Measurements from ENCODE around the gene SLC33A1.
"Not testable (repeated sequence)": the region's sequence is repeated elsewhere in the genome, so short reads cannot be mapped to it uniquely, and the experiment has no call there.

SLC33A1 gene

DNA sequence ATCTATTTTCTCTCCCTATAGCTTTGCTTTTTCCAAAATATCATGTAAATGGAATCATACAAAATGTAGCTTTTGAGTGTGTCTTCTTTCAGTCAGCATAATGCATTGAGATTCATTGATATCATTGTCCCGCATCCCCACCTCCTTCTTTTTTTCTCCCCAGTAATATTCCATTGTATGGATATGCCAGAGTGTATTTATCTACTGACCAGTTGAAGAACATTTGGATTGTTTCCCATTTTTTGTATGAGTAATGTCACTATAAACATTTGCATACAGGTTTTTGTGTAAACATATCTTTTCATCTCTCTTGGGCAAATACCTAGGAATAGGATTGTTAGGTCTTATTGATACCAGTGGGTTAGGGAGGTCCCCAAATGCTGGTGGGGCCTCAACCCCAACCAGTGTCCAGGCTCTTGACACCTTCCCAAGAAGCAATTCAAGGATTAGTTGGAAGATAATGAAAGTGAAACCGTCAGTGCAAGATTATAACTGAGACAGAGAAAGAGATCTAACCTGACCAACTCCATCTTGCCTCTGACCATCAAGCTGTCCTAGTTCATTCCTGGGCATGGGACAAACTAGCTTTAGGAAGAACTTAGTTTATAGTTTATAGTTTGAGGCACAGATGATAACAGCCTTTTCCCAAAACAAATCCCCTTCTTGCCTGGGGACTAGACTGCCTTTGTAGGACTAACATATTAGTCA is 7.4 kb upstream of the SLC33A1 start:
- no peak for DNase-seq

DNA sequence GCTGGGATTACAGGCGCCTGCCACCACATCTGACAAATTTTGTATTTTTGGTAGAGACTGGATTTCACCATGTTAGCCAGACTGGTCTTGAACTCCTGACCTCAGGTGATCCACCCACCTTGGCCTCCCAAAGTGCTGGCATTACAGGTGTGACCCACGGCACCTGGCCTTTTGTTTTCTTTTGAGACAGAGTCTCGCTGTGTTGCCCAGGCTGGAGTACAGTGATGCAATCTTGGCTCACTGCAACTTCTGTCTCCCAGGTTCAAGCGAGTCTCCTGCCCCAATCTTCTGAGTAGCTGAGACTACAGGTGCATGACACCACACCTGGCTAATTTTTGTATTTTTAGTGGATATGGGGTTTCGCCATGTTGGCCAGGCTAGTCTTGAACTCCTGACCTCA is 6.2 kb upstream of the SLC33A1 start:
- DNase-seq = not testable (repeated sequence)

DNA sequence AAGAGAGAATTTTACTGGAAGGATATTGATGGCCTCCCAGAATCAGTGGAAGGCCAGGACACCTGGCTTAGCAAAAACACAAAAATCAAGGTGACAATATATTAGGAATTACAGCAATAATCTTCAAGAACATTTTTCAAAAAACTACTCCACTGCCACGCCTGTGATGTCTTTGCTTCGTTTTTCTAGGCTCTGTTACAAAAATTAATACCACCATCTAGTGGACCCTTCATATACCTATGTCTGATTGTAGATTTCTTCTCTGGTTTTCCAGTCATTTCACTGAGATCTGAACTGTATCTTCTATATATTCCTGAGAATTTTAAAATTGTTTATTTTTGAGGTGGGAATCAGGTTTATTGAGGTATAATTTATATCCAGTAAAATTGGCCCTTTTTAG is 5.6 kb upstream of the SLC33A1 start:
- DNase-seq = no peak

DNA sequence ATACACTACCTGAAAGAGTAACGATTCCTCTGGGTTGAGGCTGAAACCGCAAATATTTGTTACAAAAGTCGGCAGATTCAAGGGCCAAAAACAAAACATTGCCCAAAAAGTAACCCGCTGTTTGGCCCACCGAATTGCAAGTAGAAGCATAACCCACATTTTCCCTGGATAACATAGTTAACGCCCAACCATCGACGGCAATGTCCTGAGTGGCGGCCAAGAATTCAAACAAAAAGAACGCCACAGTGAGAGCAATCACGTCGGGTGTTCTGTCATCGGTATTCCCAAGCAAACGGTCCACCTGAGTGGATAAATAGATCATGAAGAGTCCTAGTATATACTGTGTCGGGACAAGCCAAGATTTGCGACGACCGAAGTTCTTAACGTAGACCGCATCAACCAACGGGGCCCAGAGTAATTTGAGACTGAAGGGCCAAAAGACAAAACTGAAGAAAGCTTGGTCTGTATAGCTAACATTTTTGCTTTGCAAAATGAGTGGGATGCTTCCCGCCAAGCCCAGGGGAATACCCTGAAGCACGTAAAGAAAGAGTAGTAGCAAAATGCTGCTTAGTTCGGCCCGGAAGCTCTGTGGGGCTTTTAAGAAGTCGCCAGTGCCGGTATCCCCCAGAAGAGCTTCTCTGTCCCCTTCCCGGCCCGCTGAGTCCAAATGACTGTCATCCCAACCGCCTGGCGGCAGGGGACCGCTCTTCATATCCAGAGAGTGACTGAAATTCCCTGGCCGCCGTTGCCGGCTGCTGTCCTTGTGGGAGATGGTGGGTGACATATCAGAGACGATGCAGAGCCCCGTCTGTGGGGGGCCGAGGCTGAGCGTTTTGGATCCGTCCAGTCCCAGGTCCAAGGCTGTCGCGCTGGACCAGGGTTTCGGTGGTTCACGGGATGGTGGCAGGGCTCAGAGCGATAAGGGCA is 750 bp downstream of the SLC33A1 start:
- no peak for DNase-seq

DNA sequence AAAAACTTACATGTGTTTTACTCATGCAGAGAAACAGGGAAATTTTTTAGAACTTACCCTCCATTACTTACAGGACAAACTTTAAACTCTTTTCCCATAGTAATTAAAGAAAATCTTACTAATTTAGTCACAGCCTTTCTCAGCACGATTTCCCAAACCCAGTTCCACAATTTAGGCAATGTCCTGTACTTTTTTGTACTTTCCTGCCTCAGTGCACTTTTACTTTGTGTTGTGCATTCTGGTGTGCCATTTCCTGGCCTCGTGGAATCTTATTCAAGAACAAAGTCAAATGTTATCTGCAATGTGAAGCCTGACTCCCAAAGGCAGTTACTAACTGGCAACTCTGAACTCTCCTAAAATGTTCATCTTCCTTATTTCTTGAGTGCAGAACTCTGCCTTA is 1.9 kb downstream of the SLC33A1 start:
- DNase-seq = no peak

DNA sequence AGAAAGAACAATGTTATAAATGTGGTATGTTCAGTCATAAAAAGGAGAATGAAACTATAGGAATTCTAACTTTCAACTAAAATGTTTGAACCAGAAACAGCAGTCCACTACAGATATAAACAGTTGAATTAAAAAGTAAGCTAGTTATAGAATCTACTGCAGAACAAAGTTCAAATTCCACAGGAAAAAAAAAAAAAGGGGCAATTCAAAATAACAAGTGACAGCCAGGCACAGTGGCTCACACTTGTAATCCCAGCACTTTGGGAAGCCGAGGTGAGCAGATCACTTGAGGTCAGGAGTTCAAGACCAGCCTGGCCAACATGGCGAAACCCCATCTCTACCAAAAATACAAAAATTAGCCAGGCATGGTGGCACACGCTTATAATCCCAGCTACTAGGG is 4.8 kb downstream of the SLC33A1 start:
- DNase-seq = not testable (repeated sequence)

DNA sequence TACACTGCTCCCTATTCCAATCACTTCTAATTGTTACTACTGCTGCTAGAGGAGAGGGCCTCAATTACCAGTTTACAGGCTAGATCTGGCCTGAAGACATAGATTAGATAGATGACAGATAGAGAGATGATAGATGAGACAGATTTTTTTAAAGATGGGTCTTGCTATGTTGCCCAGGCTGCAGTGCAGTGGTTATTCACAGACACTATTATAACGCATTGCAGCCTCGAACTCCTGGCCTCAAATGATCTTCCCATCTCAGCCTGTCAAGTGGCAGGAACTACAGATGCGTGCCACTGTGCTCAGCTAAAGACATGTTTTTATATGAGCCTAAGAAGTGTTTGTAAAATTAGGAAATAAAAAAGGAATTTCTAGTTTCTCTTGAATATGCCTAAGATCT is 6.2 kb downstream of the SLC33A1 start:
- DNase-seq = no peak

DNA sequence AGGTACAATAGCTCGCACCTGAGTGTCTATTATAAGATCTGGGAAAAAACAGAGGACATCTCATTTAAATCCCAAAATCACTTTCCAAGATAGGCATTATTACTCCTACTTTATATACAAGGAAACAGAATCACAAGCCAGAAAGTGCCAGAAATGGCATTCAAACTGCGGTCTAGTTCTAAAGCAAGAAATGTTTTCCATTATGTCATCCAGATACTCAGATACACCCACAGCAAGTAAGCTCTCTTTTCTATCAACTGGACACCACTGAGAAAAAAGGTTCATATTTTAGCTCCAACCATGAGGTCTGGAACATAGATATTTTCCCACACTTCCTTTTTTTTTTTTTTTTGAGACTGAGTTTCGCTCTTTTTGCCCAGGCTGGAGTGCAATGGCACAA is 8.1 kb downstream of the SLC33A1 start:
- no peak for DNase-seq

DNA sequence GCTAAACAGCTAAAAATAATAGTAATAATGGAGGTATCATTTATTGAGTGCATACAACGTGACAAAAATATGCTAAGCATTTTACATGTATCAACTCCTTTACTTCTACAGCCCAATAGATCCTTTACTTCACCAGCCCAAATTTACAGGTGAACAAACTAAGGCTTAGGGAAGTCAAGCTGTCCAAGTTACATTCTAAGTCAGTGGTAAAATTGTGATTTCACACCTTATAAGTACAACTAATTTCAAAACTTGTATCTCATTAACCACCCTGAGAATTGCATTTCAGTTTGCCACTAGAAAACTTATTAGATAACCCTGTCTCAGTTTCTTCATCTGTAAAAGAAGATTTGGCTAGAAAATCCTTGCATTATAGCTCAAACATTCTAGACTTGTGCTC is 10.7 kb downstream of the SLC33A1 start:
- no peak for DNase-seq

DNA sequence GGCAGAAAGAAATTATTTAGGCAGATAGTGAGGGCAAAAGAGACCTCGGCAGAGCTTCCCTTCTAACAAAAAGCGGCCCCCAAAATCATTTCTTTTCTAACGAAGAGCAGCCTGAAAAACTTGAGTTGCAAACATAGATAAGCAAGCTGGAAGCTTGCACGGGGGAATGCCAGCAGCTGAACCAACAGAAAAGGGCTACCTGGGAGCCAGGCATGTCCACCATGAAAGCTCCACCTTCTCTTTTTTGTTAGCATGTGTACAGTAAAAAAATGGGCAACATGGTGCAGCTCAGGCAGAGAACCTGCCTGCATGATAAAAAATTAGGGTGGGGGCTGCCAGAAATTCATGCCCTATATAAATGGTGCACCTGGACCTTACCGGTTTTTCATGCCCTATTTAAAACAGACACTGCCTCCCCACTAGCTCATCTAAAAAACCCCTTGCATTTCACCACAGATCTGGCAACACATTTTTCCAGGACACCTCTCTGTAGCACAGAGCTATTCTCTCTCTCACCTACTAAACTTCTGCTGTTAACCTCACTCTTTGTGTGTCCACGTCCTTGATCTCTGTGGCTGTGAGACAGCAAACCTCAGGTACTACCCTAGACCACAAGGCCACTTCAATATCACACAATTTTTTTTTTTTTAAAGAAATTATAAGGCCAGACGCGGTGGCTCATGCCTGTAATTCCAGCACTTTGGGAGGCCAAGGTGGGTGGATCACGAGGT is 18.7 kb downstream of the SLC33A1 start:
- no peak for DNase-seq

DNA sequence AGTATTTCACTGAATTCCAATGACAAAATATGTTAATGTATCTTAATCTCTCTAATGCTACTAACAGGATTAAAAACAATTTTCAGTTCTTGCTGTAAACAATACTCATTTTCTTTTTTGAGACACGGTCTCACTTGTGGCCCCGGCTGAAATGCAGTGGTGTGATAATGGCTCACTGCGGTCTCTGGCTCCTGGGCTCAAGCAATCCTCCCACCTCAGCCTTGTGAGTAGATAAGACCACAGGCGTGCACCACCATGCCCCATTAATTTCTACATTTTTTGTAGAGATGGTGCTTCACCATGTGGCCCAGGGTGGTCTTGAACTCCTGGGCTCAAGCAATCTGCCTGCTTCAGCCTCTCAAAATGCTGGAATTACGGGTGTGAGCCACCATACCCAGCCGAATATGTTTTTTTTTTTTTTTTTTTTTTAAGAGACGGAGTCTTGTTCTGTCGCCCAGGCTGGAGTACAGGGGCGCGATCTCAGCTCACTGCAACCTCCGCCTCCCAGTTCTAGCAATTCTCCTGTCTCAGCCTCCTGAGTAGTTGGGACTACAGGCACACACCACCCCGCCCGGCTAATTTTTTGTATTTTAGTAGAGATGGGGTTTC is 25.6 kb downstream of the SLC33A1 start:
- DNase-seq = not testable (repeated sequence)

DNA sequence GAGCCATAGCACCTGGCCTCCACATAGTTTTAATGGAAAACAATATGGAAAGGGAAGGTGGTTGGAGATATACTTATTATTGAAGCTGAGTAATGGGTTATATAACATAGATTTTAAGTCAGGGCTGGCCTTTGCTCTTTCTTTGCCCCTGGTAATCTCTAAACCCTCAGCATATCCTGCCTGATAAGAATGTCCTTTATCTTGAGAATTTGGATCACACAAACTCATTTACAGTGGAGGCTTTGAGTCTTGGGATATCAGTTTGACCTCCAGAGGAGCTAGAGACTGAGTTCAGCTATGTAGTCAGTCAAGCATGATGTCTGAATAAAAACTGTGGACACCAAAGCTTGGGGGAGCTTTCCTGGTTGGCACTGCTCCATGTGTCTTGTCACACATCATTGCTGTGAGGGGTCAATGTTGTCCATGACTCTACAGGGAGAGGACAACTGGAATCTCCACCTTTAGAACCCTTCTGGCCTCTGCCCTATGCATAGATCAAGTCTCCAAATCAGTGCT is 39.1 kb downstream of the SLC33A1 start:
- no peak for DNase-seq

DNA sequence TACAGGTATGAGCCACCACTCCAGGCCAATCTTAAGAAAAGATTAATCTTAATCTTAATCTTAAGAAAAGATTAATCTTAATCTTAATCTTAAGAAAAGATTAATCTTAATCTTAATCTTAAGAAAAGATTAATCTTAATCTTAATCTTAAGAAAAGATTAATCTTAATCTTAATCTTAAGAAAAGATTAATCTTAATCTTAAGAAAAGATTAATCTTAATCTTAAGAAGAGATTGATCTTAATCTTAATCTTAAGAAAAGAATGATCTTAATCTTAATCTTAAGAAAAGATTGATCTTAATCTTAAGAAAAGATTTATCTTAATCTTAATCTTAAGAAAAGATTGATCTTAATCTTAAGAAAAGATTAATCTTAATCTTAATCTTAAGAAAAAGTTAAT is 41.0 kb downstream of the SLC33A1 start:
- not testable (repeated sequence) for DNase-seq

DNA sequence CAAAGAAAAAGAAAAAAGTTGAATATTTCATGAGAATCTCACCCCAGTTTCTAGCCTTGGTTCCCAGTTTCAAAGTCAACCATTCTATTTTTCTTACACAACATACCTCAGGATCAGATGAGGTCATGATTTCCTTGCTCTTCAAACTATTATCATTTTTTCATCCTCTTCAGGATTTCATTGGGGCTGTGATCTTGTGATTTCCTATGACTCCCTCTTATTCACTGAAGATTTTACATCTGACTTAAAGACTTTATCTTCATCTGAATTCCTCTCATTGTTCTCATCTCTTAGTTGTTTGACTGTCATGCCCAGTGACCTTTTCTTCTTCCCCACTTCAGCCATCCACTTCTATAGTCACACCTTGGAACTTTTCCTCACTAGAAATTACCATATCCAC is 45.0 kb downstream of the SLC33A1 start:
- DNase-seq = no peak

DNA sequence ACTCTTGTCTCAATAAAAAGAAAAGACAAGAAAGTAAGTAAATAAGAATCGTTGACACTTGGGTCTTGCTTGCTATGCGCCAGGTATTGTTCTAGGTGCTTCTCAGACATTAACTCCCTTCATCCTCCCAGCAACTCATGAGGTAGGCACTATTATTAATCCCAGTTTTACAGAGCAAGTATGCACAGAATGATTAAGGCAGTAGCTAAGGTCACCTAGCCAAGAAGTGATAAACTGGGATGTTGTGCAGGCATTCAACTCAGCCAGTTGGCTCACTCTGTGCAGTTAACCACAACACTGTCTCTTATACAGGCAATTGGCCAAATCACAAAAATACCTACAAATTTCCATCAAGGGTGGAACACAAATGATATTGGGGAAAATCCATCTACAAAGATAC is 46.4 kb downstream of the SLC33A1 start:
- no peak for DNase-seq

DNA sequence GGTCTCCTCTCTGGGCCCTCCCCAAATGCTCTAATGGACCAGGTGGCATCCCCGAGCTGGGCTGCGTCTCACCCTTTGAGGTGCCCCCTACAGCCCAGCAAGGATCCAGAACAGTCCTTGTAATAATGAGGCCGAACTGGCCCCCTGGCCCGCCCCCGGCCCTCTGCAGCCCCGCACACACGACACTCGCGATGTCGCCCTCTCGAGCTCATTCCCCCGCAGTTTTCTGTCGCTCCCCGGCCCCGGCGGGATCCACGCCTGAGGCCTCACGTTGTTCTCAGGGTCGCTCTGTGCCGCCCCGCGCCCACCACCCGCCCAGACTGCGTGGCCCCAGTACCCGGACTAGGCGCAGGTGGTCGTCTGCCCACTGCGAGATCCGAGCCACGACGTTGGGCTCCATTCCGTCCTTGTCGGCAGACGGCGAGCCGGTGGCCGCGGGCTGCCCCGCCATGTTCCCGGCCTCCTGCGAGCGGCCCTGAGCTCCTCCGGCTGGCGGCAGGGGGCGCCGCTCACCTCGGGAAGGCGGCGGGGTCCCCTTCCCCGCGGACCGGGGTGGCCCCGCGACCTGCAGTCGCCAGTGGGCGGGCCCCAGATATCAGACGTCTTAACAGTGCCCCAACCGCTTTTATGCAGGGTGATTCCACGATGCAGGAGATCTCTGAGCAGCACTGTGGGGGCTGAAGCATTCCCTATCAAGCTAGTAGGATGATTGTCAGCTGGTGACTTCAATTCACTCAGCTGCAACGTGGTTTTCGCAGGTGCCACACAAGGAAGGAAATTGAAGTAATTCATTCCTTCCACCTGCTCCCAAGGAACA is 48.2 kb downstream of the SLC33A1 start, which contains the start of gene C3orf33:
Gene C3orf33, minus strand, starts transcription at position 477 of the 817 bp plus-strand sequence. Its CDS starts 26 bp downstream, at position 451.
- DNase-seq = peak; percentile 7

DNA sequence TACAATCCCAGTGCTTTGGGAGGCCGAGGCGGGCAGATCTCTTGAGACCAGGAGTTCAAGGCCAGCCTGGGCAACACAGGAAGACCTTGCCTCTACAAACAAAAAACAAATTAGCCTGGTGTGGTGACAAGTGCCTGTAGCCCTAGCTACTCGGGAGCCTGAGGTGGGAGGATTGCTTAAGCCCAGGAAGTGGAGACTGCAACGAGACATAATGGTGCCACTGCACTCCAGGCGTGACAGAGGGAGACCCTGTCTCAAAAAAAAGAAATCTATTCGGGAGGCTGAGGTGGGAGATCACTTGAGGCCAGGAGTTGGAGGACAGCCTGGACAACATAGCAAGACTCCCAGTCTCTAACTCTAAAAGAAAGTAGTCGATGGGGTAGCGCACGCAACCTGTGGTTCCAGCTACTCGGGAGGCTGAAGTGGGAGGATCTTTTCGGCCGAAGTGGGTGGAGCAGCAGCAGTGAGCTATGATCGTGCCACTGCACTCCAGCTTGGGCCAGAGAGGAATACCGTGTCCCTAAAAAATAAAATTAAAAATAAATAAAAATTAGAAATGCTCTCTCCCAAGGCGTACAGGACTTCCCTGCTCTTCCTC is 48.9 kb downstream of the SLC33A1 start:
- no peak for DNase-seq

DNA sequence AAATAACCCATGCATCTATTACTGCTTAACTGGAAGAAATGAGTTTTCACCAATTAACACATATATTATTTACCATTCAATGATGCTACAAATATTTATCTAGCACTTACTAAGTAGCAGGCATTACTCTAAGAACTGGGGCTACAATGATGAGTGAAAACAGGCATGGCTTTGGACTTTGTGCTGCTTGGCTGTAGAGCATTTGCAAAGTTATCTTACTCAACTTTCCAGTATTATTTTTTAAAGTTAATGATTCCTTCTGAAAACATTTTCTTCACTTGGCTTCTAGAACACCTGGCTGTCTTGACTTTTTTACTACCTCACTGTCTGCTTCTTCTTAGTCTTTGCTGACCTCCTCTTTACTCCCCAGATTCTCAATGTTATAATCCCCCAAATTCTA is 49.9 kb downstream of the SLC33A1 start:
- DNase-seq = no peak

DNA sequence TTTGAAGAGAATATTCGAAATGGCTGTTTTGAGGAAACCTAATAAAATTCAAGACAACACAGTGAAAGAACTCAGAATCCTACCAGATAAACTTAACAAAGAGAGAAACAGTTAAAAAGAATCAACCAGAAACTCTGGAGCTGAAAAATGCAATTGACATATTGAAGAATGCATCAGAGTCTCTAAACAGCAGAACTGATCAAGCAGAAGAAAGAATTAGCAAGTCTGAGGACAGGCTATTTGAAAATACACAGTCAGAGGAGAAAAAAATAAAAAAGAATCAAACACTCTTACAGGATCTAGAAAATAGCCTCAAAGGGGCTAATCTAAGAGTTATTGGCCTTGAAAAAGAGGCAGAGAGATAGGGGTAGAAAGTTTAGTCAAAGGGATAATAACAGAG is 61.7 kb downstream of the SLC33A1 start:
- DNase-seq = no peak

DNA sequence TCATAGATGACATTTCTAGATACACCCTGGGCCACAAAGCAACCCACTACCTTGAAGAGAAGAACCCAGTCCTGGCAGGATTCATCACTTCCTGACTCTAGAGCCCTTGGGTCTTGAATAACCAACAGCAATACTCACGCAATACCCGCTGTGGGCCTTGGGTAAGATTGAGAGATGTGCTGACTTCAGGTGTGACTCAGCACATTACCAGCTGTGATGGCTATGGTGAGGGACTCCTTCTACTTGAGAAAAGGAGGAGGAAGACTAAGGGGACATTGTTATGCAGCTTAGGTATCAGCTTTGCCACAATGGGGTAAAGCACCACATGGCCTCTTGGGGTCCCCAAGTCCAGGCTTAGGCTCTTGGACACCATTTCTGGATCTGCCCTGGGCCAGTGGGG is 63.0 kb downstream of the SLC33A1 start:
- no peak for DNase-seq

DNA sequence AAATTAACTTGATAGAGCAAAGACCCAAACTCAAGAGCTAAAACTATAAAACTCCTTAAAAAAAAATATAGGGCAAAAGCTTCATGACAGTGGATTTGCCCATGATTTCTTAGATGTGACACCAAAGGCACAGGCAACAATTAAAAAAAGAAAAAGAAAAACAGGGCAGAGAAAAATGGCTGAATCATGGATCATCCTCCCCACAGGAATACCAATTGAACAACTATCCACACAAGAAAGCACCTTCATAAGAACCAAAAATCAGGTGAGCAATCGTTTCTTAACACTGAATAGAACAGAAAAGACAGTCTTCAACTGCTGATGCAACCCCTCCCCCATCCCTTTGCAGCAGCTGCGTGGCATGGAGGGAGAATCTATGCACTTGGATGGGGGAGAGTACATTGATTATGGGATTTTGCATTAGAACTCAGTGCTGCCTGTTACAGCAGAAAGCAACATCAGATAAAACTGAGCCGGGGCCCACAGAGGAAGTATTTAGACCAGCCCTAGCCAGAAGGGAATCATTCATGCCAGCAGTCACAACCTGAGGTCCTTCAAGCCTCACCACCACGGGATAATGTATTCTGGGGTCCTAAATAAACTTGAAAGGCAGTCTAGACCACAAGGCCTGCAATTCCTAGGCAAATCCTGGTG is 63.8 kb downstream of the SLC33A1 start:
- no peak for DNase-seq
